Fibroblast of villous mesenchyme (primary cell): ENCODE data around the gene APEX1. TPM values are rescaled to one million over a fixed set of nuclear protein-coding genes. Genes with fewer than 3 reads are reported as not detected.
"Not testable (repeated sequence)": the region's sequence is repeated elsewhere in the genome, so short reads cannot be mapped to it uniquely, and the experiment has no call there.

Experiments used
- DNase-seq: peaks from one replicate; pipeline ENCODE4 v3.0.0-alpha.2; 2010; ENCODE audit warnings: low read depth
- H3K4me3 ChIP-seq: 2 replicates; pipeline ENCODE4 v1.5.1; 2011; ENCODE audit warnings: low read depth, mild to moderate bottlenecking, low read length
- CTCF ChIP-seq: IDR thresholded peaks from 2 replicates; pipeline ENCODE4 v1.5.1; 2012; ENCODE audit warnings: low read depth, mild to moderate bottlenecking, low read length; ENCODE audit not compliant: insufficient read depth
- small RNA-seq: library from RNA; depleted of rRNA; stranded (forward); fragments of <200 nt; gene quantifications from one replicate; pipeline ENCODE3, GENCODE V24; 2012
- total RNA-seq: library from RNA; depleted of rRNA; stranded (reverse); fragments of >200 nt; gene quantifications from 2 replicates; pipeline ENCODE4 v1.2.3, GENCODE V29; 2012

Gene APEX1
- total RNA-seq, 1 donor, result 34.1 TPM

DNA sequence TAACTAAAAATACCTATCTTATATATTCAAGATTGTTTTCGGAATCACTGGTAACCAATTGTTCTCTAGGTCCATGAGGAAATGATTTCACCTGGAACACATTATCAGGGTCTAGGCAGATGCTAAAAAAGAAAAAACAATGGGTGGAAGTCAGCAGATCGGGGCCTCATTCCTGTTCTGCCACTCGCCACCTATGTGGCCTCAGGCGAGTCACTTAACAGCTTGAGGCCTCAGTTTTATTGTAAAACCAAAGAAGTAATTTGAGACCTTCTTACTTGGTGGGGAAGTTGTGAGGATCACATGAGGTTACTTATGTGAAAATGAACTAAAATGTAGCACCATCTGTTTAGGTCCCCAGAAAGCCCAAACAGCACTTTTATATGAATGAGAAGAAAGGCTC is 44.1 kb downstream of the APEX1 start:
- TF ChIP-seq CTCF, result no peak
- no peak overlapping the region for H3K4me3 ChIP-seq
- no peak for DNase-seq

GRCh38 chr14:20499881-20500280 is 44.9 kb downstream of the APEX1 start:
- DNase-seq, result no peak
- TF ChIP-seq CTCF, result no peak
- H3K4me3 ChIP-seq, result no peak overlapping the region

DNA sequence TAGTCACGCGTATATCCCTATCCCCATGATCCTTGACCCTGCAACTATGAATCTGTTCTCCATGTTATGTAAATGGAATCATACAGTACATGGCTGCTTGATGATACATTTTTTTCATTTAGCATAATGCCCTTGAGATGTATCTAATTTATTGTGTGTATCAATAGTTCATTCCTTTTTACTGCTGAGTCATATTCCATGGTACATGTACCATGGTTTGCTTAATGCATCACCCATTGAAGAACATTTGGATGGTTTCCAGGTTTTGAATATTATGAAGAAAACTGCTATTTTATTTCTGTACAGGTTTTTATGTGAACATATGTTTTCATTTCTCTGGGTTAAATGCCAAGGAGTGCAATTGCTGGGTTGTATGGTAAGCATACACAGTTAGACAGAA is 46.3 kb downstream of the APEX1 start:
- no peak for TF ChIP-seq CTCF
- H3K4me3 ChIP-seq, result no peak overlapping the region
- peak; percentile 13 for DNase-seq

GRCh38 chr14:20503898-20504297 is 48.9 kb downstream of the APEX1 start:
- no peak for TF ChIP-seq CTCF
- no peak for DNase-seq
- no peak overlapping the region for H3K4me3 ChIP-seq

DNA sequence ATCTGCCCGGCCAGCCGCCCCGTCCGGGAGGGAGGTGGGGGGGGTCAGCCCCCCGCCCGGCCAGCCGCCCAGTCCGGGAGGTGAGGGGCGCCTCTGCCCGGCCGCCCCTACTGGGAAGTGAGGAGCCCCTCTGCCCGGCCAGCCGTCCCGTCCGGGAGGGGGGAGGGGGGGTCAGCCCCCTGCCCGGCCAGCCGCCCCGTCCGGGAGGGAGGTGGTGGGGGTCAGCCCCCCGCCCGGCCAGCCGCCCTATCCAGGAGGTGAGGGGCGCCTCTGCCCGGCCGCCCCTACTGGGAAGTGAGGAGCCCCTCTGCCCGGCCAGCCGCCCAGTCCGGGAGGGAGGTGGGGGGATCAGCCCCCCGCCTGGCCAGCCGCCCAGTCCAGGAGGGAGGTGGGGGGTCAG is 51.2 kb downstream of the APEX1 start:
- H3K4me3 ChIP-seq, result not testable (repeated sequence)

DNA sequence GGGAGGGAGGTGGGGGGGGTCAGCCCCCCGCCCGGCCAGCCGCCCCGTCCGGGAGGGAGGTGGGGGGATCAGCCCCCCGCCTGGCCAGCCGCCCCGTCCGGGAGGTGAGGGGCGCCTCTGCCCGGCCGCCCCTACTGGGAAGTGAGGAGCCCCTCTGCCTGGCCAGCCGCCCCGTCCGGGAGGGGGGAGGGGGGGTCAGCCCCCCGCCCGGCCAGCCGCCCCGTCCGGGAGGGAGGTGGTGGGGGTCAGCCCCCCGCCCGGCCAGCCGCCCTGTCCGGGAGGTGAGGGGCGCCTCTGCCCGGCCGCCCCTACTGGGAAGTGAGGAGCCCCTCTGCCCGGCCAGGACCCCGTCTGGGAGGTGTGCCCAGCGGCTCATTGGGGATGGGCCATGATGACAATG is 51.7 kb downstream of the APEX1 start:
- DNase-seq, H3K4me3 ChIP-seq: not testable (repeated sequence)

More for the DNA sequence above, 51.2 kb downstream of the APEX1 start:
- DNase-seq, result not testable (repeated sequence)

Small RNAs within 50 kb of the gene (small RNA-seq; reads per million reads assigned to genes)
- not detected for gene RNA5SP382

Other genes starting within 250 kb of the APEX1 start
- not detected in 2 replicates for gene OR11H6, start 231.5 kb upstream of the APEX1 start, total RNA-seq
- gene OR11H7, start 226.2 kb upstream of the APEX1 start, total RNA-seq, result not detected in 2 replicates
- gene OR11H4, start 215.9 kb upstream of the APEX1 start, total RNA-seq, result not detected in 2 replicates
- 14.8 and 16.8 TPM in 2 replicates for gene TTC5, start 149.3 kb upstream of the APEX1 start, total RNA-seq
- gene CCNB1IP1, start 121.9 kb upstream of the APEX1 start, total RNA-seq, result 40.9 and 49.7 TPM in 2 replicates
- gene PARP2, start 111.6 kb upstream of the APEX1 start, total RNA-seq, result 11.9 and 12.5 TPM in 2 replicates
- 17.7 and 22.0 TPM in 2 replicates for gene TEP1, start 41.7 kb upstream of the APEX1 start, total RNA-seq
- under 0.01 and 0.43 TPM in 2 replicates for gene KLHL33, start 19.1 kb upstream of the APEX1 start, total RNA-seq
- 36.3 and 41.2 TPM in 2 replicates for gene OSGEP, start 414 bp upstream of the APEX1 start, total RNA-seq
- gene PIP4P1, start 6.2 kb downstream of the APEX1 start, total RNA-seq, result 20.7 and 35.4 TPM in 2 replicates
- 22.2 and 32.4 TPM in 2 replicates for gene PNP, start 14.2 kb downstream of the APEX1 start, total RNA-seq
- gene RNASE10, start 50.3 kb downstream of the APEX1 start, total RNA-seq, result not detected in 2 replicates
- gene RNASE9, start 105.8 kb downstream of the APEX1 start, total RNA-seq, result not detected in 2 replicates
- gene RNASE11, start 132.8 kb downstream of the APEX1 start, total RNA-seq, result not detected in 2 replicates
- gene RNASE12, start 136.2 kb downstream of the APEX1 start, total RNA-seq, result not detected in 2 replicates
- gene OR6S1, start 186.5 kb downstream of the APEX1 start, total RNA-seq, result not detected in 2 replicates
- gene RNASE4, start 229.3 kb downstream of the APEX1 start, total RNA-seq, result 6.9 and 7.4 TPM in 2 replicates
- gene ANG, start 233.5 kb downstream of the APEX1 start, total RNA-seq, result 1.7 and 4.5 TPM in 2 replicates